HCT116 (cell line): ENCODE measurements around the gene F2RL3. TPM values are rescaled to one million over a fixed set of nuclear protein-coding genes. Genes with fewer than 3 reads are reported as not detected.

Experiments
- ATAC-seq: fragments of 200-7000 bp; cut with Tn5 transposase; 2 replicates; pipeline ENCODE4 v1.9.1; 2020; ENCODE audit warnings: mild to moderate bottlenecking, moderate library complexity
- BruUV-seq: library from RNA; stranded (reverse); fragments of 400-500 nt; replicated peaks from 2 replicates; lab custom pipeline; 2021; lab: Mats Ljungman, UMichigan
- CTCF ChIA-PET: fragments of 300-600 bp; sonication (Branson Sonifier 250); formaldehyde crosslinking; loops from one replicate; lab custom pipeline; 2021; ENCODE audit warnings: antibody characterized with exemption; lab: Charles Lee
- POLR2A ChIA-PET: fragments of 300-600, 350-600 bp; sonication (Branson Sonifier 250); formaldehyde crosslinking; loops from one replicate; lab custom pipeline; 2021; ENCODE audit warnings: antibody characterized with exemption; lab: Charles Lee
- RAD21 ChIA-PET, 2 experiments: fragments of 300-600 bp; sonication (Branson Sonifier 250); formaldehyde crosslinking; loops; one replicate each; lab custom pipeline; 2023; ENCODE audit warnings: low total read pairs in 2 of 2; ENCODE audit not compliant: uncharacterized antibody in 2 of 2, unreplicated experiment in 2 of 2, low non-redundant PET in 1 of 2; lab: Charles Lee
- DNase-seq: peaks from one replicate; pipeline ENCODE4 v3.0.0-alpha.2; 2010; ENCODE audit warnings: low read depth, low spot score
- H2AFZ ChIP-seq: fragments of 200-600 bp; shearing (Covaris generic), sonication (generic); 2 replicates; pipeline ENCODE4 v1.6.1; 2017; ENCODE audit warnings: low read depth, mixed run types, mixed read lengths, antibody characterized with exemption, low read length; ENCODE audit not compliant: poor library complexity, severe bottlenecking
- H3K27ac ChIP-seq: 2 replicates; pipeline ENCODE4 v1.5.1; 2012; ENCODE audit warnings: low read depth, low read length
- H3K27me3 ChIP-seq: fragments of 200-600 bp; sonication (generic); 2 replicates; pipeline ENCODE4 v1.6.1; 2016; ENCODE audit warnings: mixed run types, low read length, mixed read lengths; ENCODE audit not compliant: insufficient read depth
- H3K36me3 ChIP-seq, 2 experiments: fragments of 200-500 bp in 1 of 2; fragments of 200-600 bp in 1 of 2; sonication (Bioruptor generic) in 1 of 2; sonication (generic) in 1 of 2; 2 replicates each; pipeline versions ENCODE4 v1.5.1 to v1.6.1; 2014 to 2016; ENCODE audit warnings: low read length in 2 of 2, inconsistent platforms in 1 of 2, mixed read lengths in 1 of 2, mixed run types in 1 of 2; ENCODE audit not compliant: insufficient read depth in 2 of 2, control insufficient read depth in 1 of 2
- H3K4me1 ChIP-seq, 2 experiments: fragments of 200-600 bp in 1 of 2; sonication (generic) in 1 of 2; 2 replicates each; pipeline versions ENCODE4 v1.5.1 to v1.6.1; 2012 to 2017; ENCODE audit warnings: low read length in 2 of 2, inconsistent platforms in 1 of 2, mild to moderate bottlenecking in 1 of 2, mixed read lengths in 1 of 2, mixed run types in 1 of 2, moderate library complexity in 1 of 2; ENCODE audit not compliant: insufficient read depth in 2 of 2, control insufficient read depth in 1 of 2
- H3K4me2 ChIP-seq: fragments of 200-600 bp; sonication (generic); 2 replicates; pipeline ENCODE4 v1.6.1; 2017; ENCODE audit warnings: mixed run types, low read length, mixed read lengths
- H3K4me3 ChIP-seq, 2 experiments: fragments of 200-600 bp in 1 of 2; sonication (generic) in 1 of 2; replicated peaks in 1 of 2; 2 replicates each; pipeline ENCODE4 v1.5.1; 2011 to 2016; ENCODE audit warnings: low read length in 2 of 2, control low read depth in 1 of 2, low read depth in 1 of 2, mild to moderate bottlenecking in 1 of 2, mixed read lengths in 1 of 2, mixed run types in 1 of 2
- H3K79me2 ChIP-seq: fragments of 200-600 bp; sonication (generic); 2 replicates; pipeline ENCODE4 v1.6.1; 2017; ENCODE audit warnings: mild to moderate bottlenecking, mixed run types, low read length, moderate library complexity, mixed read lengths; ENCODE audit not compliant: insufficient read depth
- H3K9ac ChIP-seq: fragments of 200-600 bp; sonication (generic); 2 replicates; pipeline ENCODE4 v1.6.1; 2016; ENCODE audit warnings: low read length, mixed read lengths
- H3K9me2 ChIP-seq: fragments of 200-600 bp; sonication (generic), shearing (Covaris generic); 2 replicates; pipeline ENCODE4 v1.6.1; 2017; ENCODE audit warnings: mixed run types, mild to moderate bottlenecking, moderate library complexity; ENCODE audit not compliant: insufficient read depth
- H3K9me3 ChIP-seq, 2 experiments: fragments of 200-500 bp in 1 of 2; fragments of 200-600 bp in 1 of 2; sonication (Bioruptor generic) in 1 of 2; sonication (generic) in 1 of 2; 2 replicates each; pipeline ENCODE4 v1.6.1; 2014 to 2017; ENCODE audit warnings: low read length in 2 of 2, mixed read lengths in 2 of 2, inconsistent platforms in 1 of 2, low read depth in 1 of 2, mild to moderate bottlenecking in 1 of 2, mixed run types in 1 of 2, moderate library complexity in 1 of 2; ENCODE audit not compliant: control insufficient read depth in 1 of 2, insufficient read depth in 1 of 2
- H4K20me1 ChIP-seq: fragments of 200-600 bp; sonication (generic), shearing (Covaris generic); 2 replicates; pipeline ENCODE4 v1.6.1; 2017; ENCODE audit warnings: mixed run types, mild to moderate bottlenecking, moderate library complexity; ENCODE audit not compliant: insufficient read depth
- EGR1 ChIP-seq: IDR thresholded peaks from 2 replicates; pipeline ENCODE4 v1.6.1; 2012; ENCODE audit warnings: low read depth
- EZH2 ChIP-seq: fragments of 200-600 bp; sonication (generic); IDR thresholded peaks from 2 replicates; pipeline ENCODE4 v1.6.1; 2017; ENCODE audit warnings: antibody characterized with exemption, mixed run types
- FOSL1 ChIP-seq: IDR thresholded peaks from 2 replicates; pipeline ENCODE4 v1.6.1; 2012; ENCODE audit warnings: low read depth
- MAX ChIP-seq: IDR thresholded peaks from 2 replicates; pipeline ENCODE4 v1.6.1; 2012
- REST ChIP-seq: IDR thresholded peaks from 2 replicates; pipeline ENCODE4 v1.6.1; 2012; ENCODE audit warnings: low read depth
- SP1 ChIP-seq: IDR thresholded peaks from 2 replicates; pipeline ENCODE4 v1.6.1; 2012; ENCODE audit warnings: low read depth
- SRF ChIP-seq: IDR thresholded peaks from 2 replicates; pipeline ENCODE4 v1.6.1; 2012; ENCODE audit warnings: low read depth
- intact Hi-C: fragments of 100-400 bp; cut with micrococcal nuclease; formaldehyde crosslinking; loops from 2 replicates; pipeline ENCODE4 v1.10.0; 2022
- total RNA-seq: library from RNA; stranded (reverse); gene quantifications from one replicate; pipeline ENCODE4 v1.2.1, GENCODE V29; 2021; ENCODE audit not compliant: unreplicated experiment

F2RL3 gene
- total RNA-seq, 1 experiment from 2014 or later = 0.10 TPM

DNA sequence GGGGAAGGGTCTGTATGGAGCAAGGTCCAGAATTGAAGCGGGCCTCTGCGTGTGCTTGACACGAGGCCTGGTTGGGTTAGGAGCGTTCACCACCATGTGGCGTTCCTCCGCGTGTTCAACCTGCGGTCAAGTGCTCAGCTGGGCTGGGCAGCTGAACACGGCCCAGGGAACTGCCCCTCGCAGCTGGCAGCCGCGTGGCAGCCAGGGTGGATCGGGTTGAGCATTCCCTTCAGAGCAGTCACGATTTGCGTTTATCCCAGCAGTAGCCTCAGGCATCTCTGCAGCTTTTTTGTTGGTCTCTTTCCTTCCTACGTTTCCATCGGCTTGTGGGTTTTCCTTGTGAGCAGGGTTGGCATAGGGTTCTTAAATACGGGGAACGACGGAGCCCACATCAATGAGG lies 28.7 kb upstream of the F2RL3 start:
- Histone ChIP-seq H3K27ac (no peak overlapping the region), H3K9me3 (no peaks in the 10 kb centered on the region), H2AFZ (no peak overlapping the region), H4K20me1 (no peaks in the 10 kb centered on the region), H3K4me1 (no peaks in the 10 kb centered on the region), H3K9ac (no peak overlapping the region), H3K4me3 (no peak overlapping the region), H3K4me2 (no peak overlapping the region), H3K9me2 (no peaks in the 10 kb centered on the region), H3K36me3 (peaks cover 5 to 7% of the 10 kb centered on the region in 2 experiments), H3K27me3 (no peaks in the 10 kb centered on the region), H3K79me2 (no peaks in the 10 kb centered on the region)
- no peak for ATAC-seq
- DNase-seq = no peak
- intact Hi-C loops = no loop called here
- BruUV-seq = no TSS peak
- POLR2A ChIA-PET = no interaction called here
- RAD21 ChIA-PET = interaction anchor here (0.6 to 0.7 kb wide), 2 partner anchors 68 to 332 kb away, joined by 3 to 4 read pairs; no protein-coding TSS in a partner anchor
- TF ChIP-seq SRF (no peak), SP1 (no peak), FOSL1 (no peak), EZH2 (no peak), EGR1 (no peak)
- CTCF ChIA-PET = no interaction called here

GRCh38 chr19:16861011-16861410 lies 27.8 kb upstream of the F2RL3 start:
- H3K9me2 ChIP-seq = no peaks in the 10 kb centered on the region
- no peaks in the 10 kb centered on the region for H3K4me1 ChIP-seq
- H3K36me3 ChIP-seq = peaks cover 7 to 10% of the 10 kb centered on the region in 2 experiments
- H3K27me3 ChIP-seq = no peaks in the 10 kb centered on the region
- ChIA-PET CTCF (no interaction called here), POLR2A (no interaction called here), RAD21 (no interaction called here)
- H3K9ac ChIP-seq = no peak overlapping the region
- no peak for DNase-seq
- ATAC-seq = no peak
- H4K20me1 ChIP-seq = no peaks in the 10 kb centered on the region
- no peak overlapping the region for H3K4me2 ChIP-seq
- TF ChIP-seq MAX (no peak), EGR1 (no peak), FOSL1 (no peak), REST (no peak)
- H3K4me3 ChIP-seq = no peak overlapping the region
- no TSS peak for BruUV-seq
- H3K79me2 ChIP-seq = no peaks in the 10 kb centered on the region
- intact Hi-C loops = no loop called here
- no peak overlapping the region for H2AFZ ChIP-seq
- H3K9me3 ChIP-seq = no peaks in the 10 kb centered on the region
- H3K27ac ChIP-seq = no peak overlapping the region
